Subcutaneous abdominal adipose tissue (tissue), 5 donors: ENCODE measurements around the gene SMPDL3A.
"Not testable (repeated sequence)": the region's sequence is repeated elsewhere in the genome, so short reads cannot be mapped to it uniquely, and the experiment has no call there.

Source experiments
- H3K27ac ChIP-seq: one replicate; pipeline ENCODE4 v1.7.0; 2013; ENCODE audit warnings: low read depth, mild to moderate bottlenecking, inconsistent platforms, low read length, moderate library complexity
- H3K27me3 ChIP-seq, 5 donors: one replicate each; pipeline ENCODE4 v1.7.0; 2013; ENCODE audit warnings: low read length in 5 of 5, inconsistent platforms in 1 of 5; ENCODE audit not compliant: control insufficient read depth in 5 of 5, insufficient read depth in 4 of 5
- H3K36me3 ChIP-seq, 5 donors: one replicate each; pipeline ENCODE4 v1.7.0; 2013; ENCODE audit warnings: low read length in 5 of 5; ENCODE audit not compliant: control insufficient read depth in 5 of 5, insufficient read depth in 5 of 5
- H3K4me1 ChIP-seq, 5 donors: one replicate each; pipeline ENCODE4 v1.7.0; 2013; ENCODE audit warnings: low read length in 5 of 5, mild to moderate bottlenecking in 3 of 5, moderate library complexity in 1 of 5; ENCODE audit not compliant: control insufficient read depth in 5 of 5, insufficient read depth in 5 of 5
- H3K4me3 ChIP-seq, 5 donors: one replicate each; pipeline ENCODE4 v1.7.0; 2013; ENCODE audit warnings: low read length in 5 of 5, low read depth in 1 of 5
- H3K9ac ChIP-seq, 5 donors: one replicate each; pipeline ENCODE4 v1.7.0; 2013; ENCODE audit warnings: low read length in 5 of 5, mild to moderate bottlenecking in 4 of 5, moderate library complexity in 3 of 5
- H3K9me3 ChIP-seq, 5 donors: one replicate each; pipeline ENCODE4 v1.7.0; 2013; ENCODE audit warnings: low read length in 5 of 5; ENCODE audit not compliant: control insufficient read depth in 5 of 5
- donor health status: healthy.
- donor health status: healthy.
- donor health status: healthy.
- donor health status: healthy.
- donor health status: healthy.

Gene SMPDL3A

DNA sequence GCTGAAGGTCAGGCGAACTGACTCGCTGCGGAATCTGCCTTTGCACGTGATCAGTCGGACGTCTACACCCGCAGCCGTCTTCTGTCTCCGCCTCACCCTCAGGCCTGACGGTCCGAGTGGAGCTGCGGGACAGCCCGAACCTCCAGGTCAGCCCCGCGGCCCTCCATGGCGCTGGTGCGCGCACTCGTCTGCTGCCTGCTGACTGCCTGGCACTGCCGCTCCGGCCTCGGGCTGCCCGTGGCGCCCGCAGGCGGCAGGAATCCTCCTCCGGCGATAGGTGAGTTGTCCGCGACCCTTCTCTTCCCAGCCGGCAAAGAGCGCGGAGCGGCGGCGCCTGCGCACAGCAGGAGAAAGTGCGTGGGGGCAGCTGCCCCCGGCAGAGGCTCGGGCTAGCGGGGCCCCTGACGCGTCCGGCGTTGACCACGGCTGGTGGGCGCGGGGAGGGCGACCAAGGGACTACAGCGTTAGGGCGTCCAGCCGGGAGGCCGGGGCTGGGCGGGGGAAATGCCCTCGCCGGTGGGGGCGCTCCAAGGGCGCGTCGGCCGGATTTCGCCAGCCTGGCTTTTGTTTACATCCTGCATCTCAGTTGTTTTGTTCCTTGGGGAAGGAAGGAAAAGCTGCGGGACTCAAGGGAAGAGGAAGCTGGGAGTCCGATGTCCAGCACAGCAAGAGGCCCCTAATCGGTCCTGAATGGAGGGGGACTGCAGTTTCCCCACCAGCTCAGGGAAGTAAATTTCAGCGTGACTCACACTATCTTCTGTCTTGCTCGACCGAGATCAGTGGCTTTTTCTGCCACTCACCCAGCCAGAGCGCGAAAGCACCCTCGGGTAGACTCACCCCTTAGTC lies at the start of gene SMPDL3A:
Gene SMPDL3A (plus strand): TSS at position 77 of the 846 bp plus-strand sequence. CDS start 89 bp downstream, at position 166.
- Histone ChIP-seq H3K4me3 (peak within 1 kb of the TSS; percentile 76 to 97 (median 81)), H3K4me1 (peaks cover 4 to 27% (median 25%) of the 10 kb centered on the region in 5 donors), H3K9me3 (no peaks in the 10 kb centered on the region), H3K27ac (peak within 1 kb of the TSS; percentile 81), H3K36me3 (no peaks in the 10 kb centered on the region), H3K9ac (peak within 1 kb of the TSS; percentile 69 to 89 (median 86)), H3K27me3 (no peaks in the 10 kb centered on the region)

DNA sequence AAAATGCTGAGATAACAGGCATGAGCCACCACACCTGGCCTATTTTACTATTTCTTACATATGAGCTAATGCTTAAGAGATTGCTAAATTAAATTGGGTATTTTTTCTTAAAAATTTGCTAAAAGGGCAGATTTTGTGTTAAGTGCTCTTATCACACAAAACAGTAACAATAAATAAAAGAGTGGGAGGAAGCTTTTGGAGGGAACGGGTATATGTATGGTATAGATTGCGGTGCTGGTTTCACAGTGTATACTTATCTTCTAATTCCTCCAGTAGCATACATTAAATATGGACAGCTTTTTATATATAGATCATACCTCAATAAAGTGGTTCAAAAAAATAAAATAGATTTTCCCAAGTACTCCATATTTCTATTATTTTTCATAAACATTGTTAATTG lies 49.0 kb upstream of the SMPDL3A start:
- Histone ChIP-seq H3K4me1 (no peaks in the 10 kb centered on the region), H3K27ac (no peak overlapping the region), H3K9ac (no peak overlapping the region), H3K4me3 (no peak overlapping the region), H3K9me3 (no peaks in the 10 kb centered on the region), H3K36me3 (no peaks in the 10 kb centered on the region), H3K27me3 (no peaks in the 10 kb centered on the region)

- H3K27ac ChIP-seq: no peak overlapping the region
- H3K36me3 ChIP-seq: no peaks in the 10 kb centered on the region
- H3K9me3 ChIP-seq: no peaks in the 10 kb centered on the region
- no peak overlapping the region for H3K9ac ChIP-seq
- H3K27me3 ChIP-seq: no peaks in the 10 kb centered on the region
- no peak overlapping the region for H3K4me3 ChIP-seq
- no peaks in the 10 kb centered on the region for H3K4me1 ChIP-seq
Observed at GRCh38 chr6:122740936-122741335, 48.1 kb upstream of the SMPDL3A start.

DNA sequence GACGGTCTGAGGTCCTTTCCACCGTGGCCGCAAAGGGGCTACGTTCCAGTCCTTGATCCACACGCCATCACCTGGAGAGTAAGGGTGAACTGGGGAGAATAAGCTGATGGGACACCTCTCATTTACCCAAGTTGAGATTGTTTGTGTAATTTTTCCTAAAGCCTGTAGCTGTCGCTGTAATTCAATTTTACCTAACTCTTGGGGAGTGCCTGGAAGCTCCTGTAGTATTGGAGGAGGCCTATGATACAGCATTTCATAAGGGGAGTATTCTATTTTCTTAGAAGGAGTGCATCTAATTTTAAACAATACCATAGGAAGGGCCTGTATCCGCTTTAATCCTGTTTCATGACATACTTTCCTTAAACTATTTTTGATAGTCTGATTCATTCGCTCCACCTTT lies 44.8 kb upstream of the SMPDL3A start:
- not testable (repeated sequence) for H3K4me3 ChIP-seq, H3K27ac ChIP-seq, H3K4me1 ChIP-seq, H3K9ac ChIP-seq, H3K36me3 ChIP-seq, H3K9me3 ChIP-seq, H3K27me3 ChIP-seq

DNA sequence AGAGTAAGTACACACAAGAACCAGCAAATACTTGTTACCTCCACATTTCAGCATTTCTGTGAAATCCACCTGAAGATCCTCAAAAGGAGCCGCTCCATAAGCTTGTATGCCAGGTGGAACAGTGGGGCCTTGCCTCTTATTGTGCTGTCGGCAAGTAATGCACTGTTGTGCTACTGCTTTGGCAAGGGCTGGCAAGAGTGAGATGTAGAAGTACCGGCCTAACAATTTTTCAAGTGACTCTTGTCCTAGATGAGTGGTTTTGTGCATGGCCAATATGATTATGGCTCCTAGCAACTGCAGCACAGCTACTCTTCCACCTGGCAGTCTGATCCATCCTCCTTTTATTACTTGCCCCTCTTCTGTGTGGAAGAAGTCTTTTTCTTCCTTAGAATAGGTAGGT lies 44.2 kb upstream of the SMPDL3A start:
- H3K27ac ChIP-seq, H3K36me3 ChIP-seq: not testable (repeated sequence)

GRCh38 chr6:122746688-122747087 lies 42.4 kb upstream of the SMPDL3A start:
- H3K27ac ChIP-seq: no peak overlapping the region
- H3K27me3 ChIP-seq: no peaks in the 10 kb centered on the region
- H3K9ac ChIP-seq: no peak overlapping the region

More for the DNA sequence above, 44.2 kb upstream of the SMPDL3A start:
- not testable (repeated sequence) for H3K4me3 ChIP-seq, H3K4me1 ChIP-seq, H3K9ac ChIP-seq, H3K27me3 ChIP-seq, H3K9me3 ChIP-seq

GRCh38 chr6:122747573-122747972 lies 41.5 kb upstream of the SMPDL3A start:
- H3K4me3 ChIP-seq: no peak overlapping the region
- no peaks in the 10 kb centered on the region for H3K36me3 ChIP-seq

More at GRCh38 chr6:122746688-122747087, 42.4 kb upstream of the SMPDL3A start:
- Histone ChIP-seq H3K4me3 (no peak overlapping the region), H3K4me1 (no peaks in the 10 kb centered on the region), H3K9me3 (no peaks in the 10 kb centered on the region), H3K36me3 (no peaks in the 10 kb centered on the region)

DNA sequence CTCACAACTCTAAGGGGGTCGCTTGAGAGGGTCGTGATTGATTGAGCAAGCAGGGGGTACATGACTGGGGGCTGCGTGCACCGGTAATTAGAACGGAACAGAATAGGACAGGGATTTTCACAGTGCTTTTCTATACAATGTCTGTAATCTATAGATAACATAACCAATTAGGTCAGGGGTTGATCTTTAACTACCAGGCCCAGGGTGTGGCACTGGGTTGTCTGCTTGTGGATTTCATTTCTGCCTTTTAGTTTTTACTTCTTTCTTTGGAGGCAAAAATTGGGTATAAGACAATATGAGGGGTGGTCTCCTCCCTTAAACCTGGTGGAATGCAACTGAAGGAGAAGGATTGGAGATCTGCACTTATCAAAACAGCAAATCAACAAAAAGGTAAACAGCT lies 40.1 kb upstream of the SMPDL3A start:
- H3K4me3 ChIP-seq, H3K4me1 ChIP-seq, H3K27ac ChIP-seq, H3K9ac ChIP-seq, H3K27me3 ChIP-seq, H3K36me3 ChIP-seq, H3K9me3 ChIP-seq: not testable (repeated sequence)

More at GRCh38 chr6:122747573-122747972, 41.5 kb upstream of the SMPDL3A start:
- Histone ChIP-seq H3K27ac (no peak overlapping the region), H3K27me3 (no peaks in the 10 kb centered on the region), H3K9ac (no peak overlapping the region), H3K9me3 (no peaks in the 10 kb centered on the region), H3K4me1 (no peaks in the 10 kb centered on the region)

DNA sequence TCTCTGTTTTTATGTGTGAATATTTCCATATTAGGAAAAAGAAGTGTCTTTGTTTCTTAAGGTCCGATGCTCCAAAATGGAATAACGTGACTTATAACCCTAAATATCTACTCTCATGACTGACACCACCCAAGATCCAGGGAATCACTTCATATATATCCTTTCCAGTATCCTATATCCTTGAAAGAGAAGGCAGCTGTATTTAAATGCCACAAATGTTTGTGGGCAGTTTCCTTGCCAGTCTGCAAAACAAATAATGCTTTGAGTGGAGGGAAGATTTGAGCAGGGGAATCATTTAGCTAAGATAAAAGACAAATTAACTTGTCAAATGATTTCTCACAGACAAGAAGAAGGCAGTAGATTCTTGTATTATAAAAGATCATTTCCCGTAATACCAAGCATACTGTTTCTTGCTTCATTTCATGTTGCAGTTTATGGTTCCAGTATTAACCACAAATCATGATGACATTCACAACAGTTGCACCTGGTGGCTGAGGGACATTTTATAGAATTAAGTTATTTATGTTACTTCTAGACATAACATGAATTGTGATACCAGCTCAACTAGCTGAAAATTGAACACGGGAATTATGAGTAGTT lies 39.5 kb upstream of the SMPDL3A start:
- Histone ChIP-seq H3K36me3 (no peaks in the 10 kb centered on the region), H3K4me3 (no peak overlapping the region), H3K4me1 (peaks cover 0 to 5% (median 0%) of the 10 kb centered on the region in 5 donors), H3K9ac (no peak overlapping the region), H3K27me3 (no peaks in the 10 kb centered on the region), H3K9me3 (no peaks in the 10 kb centered on the region), H3K27ac (no peak overlapping the region)

- Histone ChIP-seq H3K27ac (no peak overlapping the region), H3K36me3 (no peaks in the 10 kb centered on the region), H3K9ac (no peak overlapping the region), H3K27me3 (no peaks in the 10 kb centered on the region), H3K9me3 (no peaks in the 10 kb centered on the region), H3K4me1 (peaks cover 0 to 5% (median 0%) of the 10 kb centered on the region in 5 donors), H3K4me3 (no peak overlapping the region)
Observed at GRCh38 chr6:122751326-122751725, 37.7 kb upstream of the SMPDL3A start.
